Measurements from ENCODE around the gene ERFE.

ERFE gene

GRCh38 chr2:238142382-238143205, 16.2 kb upstream of the ERFE start:
- no peak for DNase-seq (ENCODE audit: low spot score)
- no peak for TF ChIP-seq CTCF (IDR thresholded peaks at IDR 0.05; ENCODE audit: extremely low read depth, missing control alignments)

GRCh38 chr2:238143239-238143951, 15.4 kb upstream of the ERFE start:
- TF ChIP-seq CTCF (IDR thresholded peaks at IDR 0.05; ENCODE audit: extremely low read depth, missing control alignments): no peak
- no peak for DNase-seq (ENCODE audit: low spot score)

GRCh38 chr2:238144262-238144661, 14.5 kb upstream of the ERFE start:
- no peak for DNase-seq (ENCODE audit: low spot score)
- TF ChIP-seq CTCF (IDR thresholded peaks at IDR 0.05; ENCODE audit: extremely low read depth, missing control alignments): no peak

- no peak for DNase-seq (ENCODE audit: low spot score)
- no peak for TF ChIP-seq CTCF (IDR thresholded peaks at IDR 0.05; ENCODE audit: extremely low read depth, missing control alignments)
Measured at GRCh38 chr2:238145046-238145445, 13.7 kb upstream of the ERFE start.

GRCh38 chr2:238145851-238146250, 12.9 kb upstream of the ERFE start:
- DNase-seq (ENCODE audit: low spot score): no peak
- TF ChIP-seq CTCF (IDR thresholded peaks at IDR 0.05; ENCODE audit: extremely low read depth, missing control alignments): no peak

- no peak for TF ChIP-seq CTCF (IDR thresholded peaks at IDR 0.05; ENCODE audit: extremely low read depth, missing control alignments)
- no peak for DNase-seq (ENCODE audit: low spot score)
Measured at GRCh38 chr2:238146884-238147544, 11.8 kb upstream of the ERFE start.

- no peak for TF ChIP-seq CTCF (IDR thresholded peaks at IDR 0.05; ENCODE audit: extremely low read depth, missing control alignments)
Measured at GRCh38 chr2:238148981-238149380, 9.8 kb upstream of the ERFE start.

More at GRCh38 chr2:238148981-238149380, 9.8 kb upstream of the ERFE start:
- no peak for DNase-seq (ENCODE audit: low spot score)
